ENCODE results near the gene PRODH. TPM values are rescaled to one million over a fixed set of nuclear protein-coding genes. Genes with fewer than 3 reads are reported as not detected.
"Not testable (repeated sequence)": the region's sequence is repeated elsewhere in the genome, so short reads cannot be mapped to it uniquely, and the experiment has no call there.

PRODH gene
- total RNA-seq, 4 donors from 2014 or later = 1.0 to 3.7 (median 2.6) TPM; not detected in 1

DNA sequence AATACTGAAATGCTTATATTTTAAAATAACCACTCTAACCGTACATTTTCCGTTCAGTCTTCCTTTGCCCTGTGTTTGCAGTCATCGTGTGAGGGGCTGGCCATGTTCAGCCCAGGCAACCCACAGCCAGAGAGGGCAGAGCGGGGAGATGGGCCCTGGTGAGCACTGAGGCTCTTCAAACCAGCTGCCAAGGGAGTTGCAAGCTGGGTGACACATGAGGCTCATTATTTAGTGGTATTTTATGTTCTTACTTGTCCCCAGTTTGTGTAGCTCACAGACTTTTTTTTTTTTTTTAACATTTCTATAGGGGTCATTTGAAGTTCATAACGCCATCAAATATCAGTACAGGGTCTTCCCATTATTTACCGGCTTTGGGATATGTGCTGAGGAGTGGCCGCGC lies 48.0 kb downstream of the PRODH start:
- Histone ChIP-seq H3K36me3 (no peaks in the 10 kb centered on the region), H3K4me3 (no peak overlapping the region), H3K27ac (no peak overlapping the region), H3K27me3 (no peaks in the 10 kb centered on the region), H3K4me1 (no peaks in the 10 kb centered on the region), H3K9me3 (no peaks in the 10 kb centered on the region)
- intact Hi-C loops (cut with DNase I; ENCODE audit: low total_unique reads) = no loop called here
- no peak for DNase-seq
- TF ChIP-seq, protein P1, sequence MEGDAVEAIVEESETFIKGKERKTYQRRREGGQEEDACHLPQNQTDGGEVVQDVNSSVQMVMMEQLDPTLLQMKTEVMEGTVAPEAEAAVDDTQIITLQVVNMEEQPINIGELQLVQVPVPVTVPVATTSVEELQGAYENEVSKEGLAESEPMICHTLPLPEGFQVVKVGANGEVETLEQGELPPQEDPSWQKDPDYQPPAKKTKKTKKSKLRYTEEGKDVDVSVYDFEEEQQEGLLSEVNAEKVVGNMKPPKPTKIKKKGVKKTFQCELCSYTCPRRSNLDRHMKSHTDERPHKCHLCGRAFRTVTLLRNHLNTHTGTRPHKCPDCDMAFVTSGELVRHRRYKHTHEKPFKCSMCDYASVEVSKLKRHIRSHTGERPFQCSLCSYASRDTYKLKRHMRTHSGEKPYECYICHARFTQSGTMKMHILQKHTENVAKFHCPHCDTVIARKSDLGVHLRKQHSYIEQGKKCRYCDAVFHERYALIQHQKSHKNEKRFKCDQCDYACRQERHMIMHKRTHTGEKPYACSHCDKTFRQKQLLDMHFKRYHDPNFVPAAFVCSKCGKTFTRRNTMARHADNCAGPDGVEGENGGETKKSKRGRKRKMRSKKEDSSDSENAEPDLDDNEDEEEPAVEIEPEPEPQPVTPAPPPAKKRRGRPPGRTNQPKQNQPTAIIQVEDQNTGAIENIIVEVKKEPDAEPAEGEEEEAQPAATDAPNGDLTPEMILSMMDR (IDR thresholded peaks at IDR 0.05) = no peak
- no peak for TF ChIP-seq POLR2A (IDR thresholded peaks at IDR 0.05)

DNA sequence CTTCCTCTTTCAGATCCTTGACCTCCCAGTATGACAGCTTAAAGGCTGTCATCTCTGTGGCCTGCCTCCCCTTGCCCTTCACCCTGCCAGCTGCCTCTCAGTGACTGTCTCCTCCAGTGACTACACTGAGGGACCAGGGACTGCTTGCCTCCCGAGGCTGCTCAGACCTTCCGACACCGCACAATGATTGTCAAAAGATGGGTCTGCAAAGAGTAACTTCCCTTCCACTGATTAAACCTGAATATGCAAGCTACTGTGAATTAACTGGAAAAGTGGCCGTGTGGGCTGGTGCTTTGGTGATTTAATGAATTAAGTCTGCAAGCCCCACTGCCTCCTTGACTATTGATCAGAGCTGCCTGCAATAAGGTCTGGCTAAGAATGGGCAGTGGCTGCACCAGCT lies 51.6 kb downstream of the PRODH start:
- H3K36me3 ChIP-seq; DNase-seq; H3K27ac ChIP-seq; H3K27me3 ChIP-seq; intact Hi-C loops (cut with DNase I; ENCODE audit: low total_unique reads); H3K4me1 ChIP-seq; H3K9me3 ChIP-seq; H3K4me3 ChIP-seq: not testable (repeated sequence)

DNA sequence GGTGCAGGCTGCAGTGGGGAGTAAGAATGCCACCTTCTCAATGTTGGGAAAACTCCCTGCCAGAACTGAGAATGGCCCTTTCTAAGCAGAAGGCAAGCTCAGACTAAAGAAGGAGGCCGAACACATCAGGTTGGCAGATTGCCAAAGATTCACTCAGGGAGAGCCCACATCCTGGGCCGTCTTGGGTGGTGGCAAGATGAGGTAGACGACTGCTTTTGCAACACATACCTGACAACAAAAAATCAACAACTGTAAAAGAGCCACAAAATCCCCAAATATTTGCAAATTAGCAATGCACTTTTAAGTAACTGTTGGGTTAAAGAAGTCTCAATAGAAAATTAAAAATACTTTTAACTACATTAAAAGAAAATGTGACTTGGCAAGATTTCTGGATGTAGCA lies 54.8 kb downstream of the PRODH start:
- H3K4me3 ChIP-seq; H3K36me3 ChIP-seq; H3K4me1 ChIP-seq; intact Hi-C loops (cut with DNase I; ENCODE audit: low total_unique reads); H3K9me3 ChIP-seq; H3K27ac ChIP-seq; H3K27me3 ChIP-seq: not testable (repeated sequence)
- peak in 1 of 2 donors; percentile 11 for DNase-seq

Other genes with a start within 250 kb of the PRODH start
- 1 to 10 TPM in 3 of 4 donors, not detected in 1; 1.8 to 2.9 (median 1.9) TPM for gene DGCR6, start 30.0 kb downstream of the PRODH start, total RNA-seq
- 10 to 100 TPM; 18.2 to 88.9 (median 47.6) TPM for gene DGCR2, start 186.1 kb upstream of the PRODH start, total RNA-seq
- gene TSSK2, start 195.0 kb upstream of the PRODH start, total RNA-seq = under 1 TPM in 1 of 4 donors, not detected in 3; 0.30 TPM
- gene ESS2, start 208.4 kb upstream of the PRODH start, total RNA-seq = 10 to 100 TPM in 3 of 4 donors, 1 to 10 TPM in 1; 7.4 to 14.6 (median 12.3) TPM
- not detected for gene GSC2, start 214.0 kb upstream of the PRODH start, total RNA-seq
- gene SLC25A1, start 242.4 kb upstream of the PRODH start, total RNA-seq = 10 to 100 TPM in 3 of 4 donors, 1 to 10 TPM in 1; 4.7 to 42.7 (median 27.3) TPM

Measured in uterus (tissue), 4 donors.